Kasumi-1 (cell line): ENCODE data around the gene ABCF1.
A peak's percentile ranks its signal among the peaks of the same experiment; 100 is the strongest.

ENCODE experiments used
- DNase-seq, 2 experiments: peaks; one replicate each; lab custom pipeline; 2025; lab: John Stamatoyannopoulos, UW

The ABCF1 gene

GRCh38 chr6:30626484-30627366 is 55.5 kb downstream of the ABCF1 start, which contains the start of gene ATAT1:
Gene ATAT1 (plus strand): TSS chr6:30626874.
- DNase-seq: peak; percentile 84 to 85

DNA sequence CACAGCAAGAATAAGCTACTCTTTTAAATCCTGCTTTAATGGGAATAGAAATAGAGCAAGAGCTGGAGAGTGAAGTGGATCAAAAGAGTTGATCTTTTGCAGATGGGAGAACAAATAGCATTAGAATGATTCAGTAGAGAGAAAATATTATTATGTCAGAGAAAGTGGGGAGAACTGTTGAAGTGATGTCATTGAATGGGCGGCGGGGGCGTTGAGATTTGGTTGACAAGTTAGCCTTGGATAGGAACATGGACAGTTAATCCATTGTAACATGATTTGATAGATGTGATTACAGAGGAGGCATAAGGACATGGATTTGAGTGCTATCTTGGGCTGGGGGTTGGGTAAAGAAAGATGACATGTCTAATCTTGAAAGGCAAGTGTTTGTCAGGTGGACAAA is 64.6 kb downstream of the ABCF1 start:
- DNase-seq: no peak

DNA sequence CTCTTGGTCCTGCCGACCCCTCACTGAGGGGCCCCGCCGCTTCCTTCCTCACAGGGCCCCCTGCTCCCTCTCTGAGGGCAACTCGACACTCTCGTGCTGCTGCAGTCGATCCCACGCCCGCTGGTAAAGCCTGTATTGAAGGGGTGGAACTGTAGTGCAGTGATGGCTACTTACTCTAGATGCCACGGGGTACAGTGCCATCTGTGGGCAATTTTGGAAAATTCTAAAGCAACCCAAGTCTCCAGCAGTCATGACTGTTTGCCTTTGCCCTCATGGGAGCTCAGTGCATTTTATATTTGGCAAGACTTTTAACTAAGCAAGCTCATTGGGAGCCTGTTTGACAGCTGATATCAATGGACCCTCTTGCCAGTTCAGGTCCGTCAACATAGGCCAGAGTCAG is 69.2 kb downstream of the ABCF1 start:
- DNase-seq: no peak

- peak; percentile 49 to 63 for DNase-seq
Observed at GRCh38 chr6:30641048-30641447, 69.8 kb downstream of the ABCF1 start.
